H1 (cell line): ENCODE results near the gene LIG3. TPM values are rescaled to one million over a fixed set of nuclear protein-coding genes. Genes with fewer than 3 reads are reported as not detected.

Source experiments
- CTCF ChIA-PET: fragments of 300-600 bp; sonication (Branson Sonifier 250); formaldehyde crosslinking; loops from one replicate; lab custom pipeline; 2021; ENCODE audit not compliant: partially characterized antibody; lab: Charles Lee
- POLR2A ChIA-PET: fragments of 300-600 bp; sonication (Branson Sonifier 250); formaldehyde crosslinking; loops from one replicate; lab custom pipeline; 2021; ENCODE audit warnings: inconsistent platforms; ENCODE audit not compliant: partially characterized antibody; lab: Charles Lee
- DNase-seq, 2 experiments: peaks; one replicate each; pipeline versions ENCODE4 v3.0.0 to v3.0.0-alpha.2; 2010 to 2022; ENCODE audit warnings: low spot score in 2 of 2, low read depth in 1 of 2, mixed read lengths in 1 of 2
- FAIRE-seq: peaks from 2 replicates; lab custom pipeline; 2011; peaks lifted over from hg19 to GRCh38; lab: Jason Lieb, UNC
- H2AFZ ChIP-seq: 2 replicates; pipeline ENCODE4 v1.8.1; 2012; ENCODE audit warnings: low read length, inconsistent platforms
- H2AK5ac ChIP-seq: 2 replicates; pipeline ENCODE4 v1.6.1; 2013; ENCODE audit warnings: low read depth, low read length
- H2BK120ac ChIP-seq: replicated peaks from 2 replicates; pipeline ENCODE3; 2013; ENCODE audit warnings: low read depth, low read length, inconsistent platforms
- H2BK12ac ChIP-seq: 2 replicates; pipeline ENCODE4 v1.6.1; 2013; ENCODE audit warnings: low read depth, low read length
- H2BK15ac ChIP-seq: 2 replicates; pipeline ENCODE4 v1.6.1; 2013; ENCODE audit warnings: low read length
- H2BK20ac ChIP-seq: 2 replicates; pipeline ENCODE4 v1.6.1; 2013; ENCODE audit warnings: low read length
- H2BK5ac ChIP-seq: 2 replicates; pipeline ENCODE4 v1.6.1; 2013; ENCODE audit warnings: low read depth, low read length
- H3K14ac ChIP-seq: 2 replicates; pipeline ENCODE4 v1.6.1; 2013; ENCODE audit warnings: inconsistent platforms; ENCODE audit not compliant: insufficient read length
- H3K18ac ChIP-seq: 2 replicates; pipeline ENCODE4 v1.6.1; 2013; ENCODE audit warnings: low read length; ENCODE audit errors: extremely low read depth
- H3K23ac ChIP-seq: 2 replicates; pipeline ENCODE4 v1.6.1; 2013; ENCODE audit warnings: inconsistent platforms; ENCODE audit not compliant: insufficient read length
- H3K23me2 ChIP-seq: 2 replicates; pipeline ENCODE4 v1.6.1; 2013; ENCODE audit warnings: low read depth, low read length
- H3K27ac ChIP-seq: 2 replicates; pipeline ENCODE4 v1.6.1; 2011; ENCODE audit warnings: low read depth, low read length, inconsistent platforms
- H3K27me3 ChIP-seq, 4 experiments: replicated peaks in 1 of 4; 1 replicate in 1 of 4; 2 replicates in 3 of 4; pipeline versions ENCODE4 v1.6.1 to v1.8.1; 2011 to 2013; ENCODE audit warnings: low read length in 3 of 4, mild to moderate bottlenecking in 3 of 4, inconsistent platforms in 2 of 4, mixed read lengths in 2 of 4, moderate library complexity in 1 of 4; ENCODE audit not compliant: control insufficient read depth in 3 of 4, insufficient read depth in 3 of 4; ENCODE audit errors: extremely low read depth in 1 of 4
- H3K36me3 ChIP-seq, 4 experiments: 2 replicates each; pipeline versions ENCODE4 v1.6.1 to v1.8.1; 2011 to 2013; ENCODE audit warnings: mild to moderate bottlenecking in 4 of 4, low read length in 3 of 4, moderate library complexity in 2 of 4, control low read depth in 1 of 4, inconsistent platforms in 1 of 4; ENCODE audit not compliant: insufficient read depth in 4 of 4, control insufficient read depth in 2 of 4
- H3K4ac ChIP-seq: replicated peaks from 2 replicates; pipeline ENCODE3; 2013; ENCODE audit warnings: low read length, low read depth, mixed read lengths, inconsistent platforms; ENCODE audit not compliant: insufficient read length
- H3K4me1 ChIP-seq, 4 experiments: replicated peaks in 1 of 4; 1 replicate in 1 of 4; 2 replicates in 3 of 4; pipeline versions ENCODE4 v1.6.1 to v1.8.1; 2011 to 2013; ENCODE audit warnings: low read length in 3 of 4, inconsistent platforms in 2 of 4, mixed read lengths in 1 of 4; ENCODE audit not compliant: insufficient read depth in 4 of 4, control insufficient read depth in 3 of 4
- H3K4me2 ChIP-seq, 2 experiments: 2 replicates each; pipeline versions ENCODE4 v1.6.1 to v1.8.1; 2011 to 2013; ENCODE audit warnings: low read depth in 2 of 2, low read length in 2 of 2, control low read depth in 1 of 2, inconsistent platforms in 1 of 2, mild to moderate bottlenecking in 1 of 2; ENCODE audit not compliant: insufficient read depth in 1 of 2
- H3K4me3 ChIP-seq, 4 experiments: fragments of 200-600, 300-600 bp in 1 of 4; sonication (generic), shearing (Covaris generic), sonication (Bioruptor Twin) in 1 of 4; 2 replicates each; pipeline versions ENCODE4 v1.5.1 to v1.8.1; 2011 to 2016; ENCODE audit warnings: low read length in 4 of 4, low read depth in 3 of 4, control low read depth in 2 of 4, inconsistent platforms in 2 of 4, mild to moderate bottlenecking in 2 of 4, mixed read lengths in 1 of 4, moderate library complexity in 1 of 4; ENCODE audit not compliant: insufficient read depth in 2 of 4; ENCODE audit errors: extremely low read depth in 1 of 4
- H3K56ac ChIP-seq: replicated peaks from 2 replicates; pipeline ENCODE3; 2013; ENCODE audit warnings: low read depth, mild to moderate bottlenecking, mixed read lengths, low read length, inconsistent platforms; ENCODE audit not compliant: insufficient read length
- H3K79me1 ChIP-seq: 2 replicates; pipeline ENCODE4 v1.6.1; 2013; ENCODE audit warnings: low read depth, low read length, control low read depth
- H3K79me2 ChIP-seq, 2 experiments: 2 replicates each; pipeline versions ENCODE4 v1.6.1 to v1.8.1; 2012 to 2013; ENCODE audit warnings: low read length in 2 of 2, mild to moderate bottlenecking in 2 of 2, inconsistent platforms in 1 of 2; ENCODE audit not compliant: insufficient read depth in 2 of 2, control insufficient read depth in 1 of 2
- H3K9ac ChIP-seq, 4 experiments: replicated peaks in 1 of 4; 1 replicate in 1 of 4; 2 replicates in 3 of 4; pipeline versions ENCODE4 v1.6.1 to v1.8.1; 2011 to 2013; ENCODE audit warnings: low read depth in 3 of 4, low read length in 3 of 4, control low read depth in 2 of 4, mild to moderate bottlenecking in 2 of 4, moderate library complexity in 2 of 4, inconsistent platforms in 1 of 4; ENCODE audit errors: extremely low read depth in 1 of 4
- H3K9me3 ChIP-seq, 2 experiments: 2 replicates each; pipeline versions ENCODE4 v1.6.1 to v1.8.1; 2012 to 2013; ENCODE audit warnings: mild to moderate bottlenecking in 2 of 2, moderate library complexity in 2 of 2, control low read depth in 1 of 2, inconsistent platforms in 1 of 2, low read depth in 1 of 2, low read length in 1 of 2, mixed read lengths in 1 of 2; ENCODE audit not compliant: insufficient read depth in 2 of 2
- H4K20me1 ChIP-seq, 2 experiments: replicated peaks in 1 of 2; 2 replicates each; pipeline versions ENCODE3 to v1.8.1; 2011 to 2013; ENCODE audit warnings: inconsistent platforms in 2 of 2, low read length in 2 of 2, mild to moderate bottlenecking in 1 of 2; ENCODE audit not compliant: insufficient read depth in 2 of 2, control insufficient read depth in 1 of 2
- H4K5ac ChIP-seq: 2 replicates; pipeline ENCODE4 v1.6.1; 2013; ENCODE audit warnings: low read length, low read depth, mixed read lengths, inconsistent platforms; ENCODE audit not compliant: insufficient read length
- H4K8ac ChIP-seq: 2 replicates; pipeline ENCODE4 v1.8.0; 2013; ENCODE audit warnings: mild to moderate bottlenecking, moderate library complexity, low read length, inconsistent platforms; ENCODE audit not compliant: insufficient read depth; ENCODE audit errors: extremely low read depth
- H4K91ac ChIP-seq: replicated peaks from 2 replicates; pipeline ENCODE3; 2013; ENCODE audit warnings: low read length, mixed read lengths, inconsistent platforms; ENCODE audit not compliant: insufficient read length
- BCL11A ChIP-seq, 2 experiments: IDR thresholded peaks; one replicate each; pipeline ENCODE4 v1.6.1; 2011; ENCODE audit warnings: low read depth in 2 of 2, low read length in 2 of 2, mild to moderate bottlenecking in 2 of 2
- MAFK ChIP-seq: IDR thresholded peaks from 2 replicates; pipeline ENCODE4 v1.6.1; 2012; ENCODE audit warnings: low read depth, mild to moderate bottlenecking, improper control_type of control experiment, low read length
- RFX5 ChIP-seq: IDR thresholded peaks from 2 replicates; pipeline ENCODE4 v1.6.1; 2011; ENCODE audit warnings: low read depth, low read length, improper control_type of control experiment, borderline replicate concordance
- RXRA ChIP-seq: IDR thresholded peaks from 2 replicates; pipeline ENCODE4 v1.6.1; 2011; ENCODE audit warnings: low read depth, mild to moderate bottlenecking, low read length, moderate library complexity; ENCODE audit not compliant: insufficient read depth
- WGBS, 2 experiments: shearing (Covaris generic) in 1 of 2; methylation state at CpG; one replicate each; pipeline versions ENCODE4 v1.1.6 to v1.1.7; 2013 to 2015; ENCODE audit warnings: low lambda C conversion rate in 2 of 2, mixed read lengths in 2 of 2, inconsistent platforms in 1 of 2, low coverage in 1 of 2, missing lambda C conversion rate in 1 of 2; ENCODE audit not compliant: insufficient replicate concordance in 2 of 2, insufficient coverage in 1 of 2, insufficient read length in 1 of 2; ENCODE audit errors: extremely low coverage in 1 of 2, missing lambda C conversion rate in 1 of 2; 5-methylcytosine and 5-hydroxymethylcytosine counted together
- polyA plus RNA-seq, 7 experiments: library from polyadenylated mRNA; depleted of rRNA in 3 of 7; stranded (reverse) in 5 of 7; unstranded in 2 of 7; fragments of >200 nt in 5 of 7; fragments of 200-250 nt in 2 of 7; gene quantifications; 1 replicate in 5 of 7; 2 replicates in 1 of 7; 4 replicates in 1 of 7; pipeline versions ENCODE4 v1.2.1 to v1.2.3, GENCODE V29; 2011 to 2013; ENCODE audit warnings: missing spikeins in 2 of 7, mixed read lengths in 2 of 7
- total RNA-seq: library from RNA; stranded (reverse); fragmentation: NEBNext Ultra II Directional; extraction: Animal tissue kit (Norgen Biotek cat#: 25700); gene quantifications from 2 replicates; pipeline ENCODE4 v1.2.1, GENCODE V29; 2021
- TF ChIP-seq, protein P1 (sequence below), 3 experiments: IDR thresholded peaks; 1 replicate in 2 of 3; 2 replicates in 1 of 3; pipeline versions ENCODE4 v1.5.1 to v1.6.1; 2011; ENCODE audit warnings: low read length in 3 of 3, mild to moderate bottlenecking in 3 of 3, inconsistent platforms in 2 of 3, low read depth in 1 of 3, moderate library complexity in 1 of 3; ENCODE audit not compliant: insufficient read depth in 1 of 3; ENCODE audit errors: control extremely low read depth in 1 of 3

LIG3 gene
- total and polyA plus RNA-seq, 2 of the 8 experiments (the other 6 are each of a cell fraction or from before 2014, with no cell fraction given) = 63.6 to 89.3 TPM

DNA sequence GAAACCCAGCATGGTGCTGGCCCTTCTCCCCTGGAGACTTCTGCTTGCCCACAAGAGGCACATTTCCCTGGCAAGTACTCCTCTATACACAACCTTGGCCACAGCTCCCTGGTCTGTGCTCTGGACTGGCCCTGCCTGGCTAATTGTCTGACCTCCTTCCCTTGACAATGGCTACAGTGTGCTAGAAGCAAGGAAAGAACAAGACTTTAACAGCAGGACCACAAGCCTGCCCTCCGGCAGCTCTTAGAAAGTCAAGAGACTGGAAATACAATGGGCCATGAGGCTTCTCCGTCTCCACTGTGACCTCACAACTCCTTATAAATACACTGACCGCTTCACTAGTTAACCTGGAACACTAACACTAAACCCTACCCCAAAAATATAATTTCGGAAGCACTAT is 36.7 kb downstream of the LIG3 start:
- Histone ChIP-seq H2BK12ac (no peak overlapping the region), H2AK5ac (no peak overlapping the region), H3K79me1 (no peaks in the 10 kb centered on the region), H3K18ac (no peak overlapping the region), H3K4me1 (peaks cover 0 to 2% (median 0%) of the 10 kb centered on the region in 4 experiments; a peak in 1 of 7 replicates), H4K91ac (no peak overlapping the region), H3K23me2 (no peaks in the 10 kb centered on the region), H3K4me2 (no peak overlapping the region), H3K79me2 (no peaks in the 10 kb centered on the region), H3K4ac (no peak overlapping the region), H3K9me3 (no peaks in the 10 kb centered on the region), H3K36me3 (peaks cover 0 to 10% (median 1%) of the 10 kb centered on the region in 4 experiments; a peak in 3 of 8 replicates), H3K14ac (no peak overlapping the region), H3K9ac (no peak overlapping the region), H3K27ac (no peak overlapping the region), H2BK20ac (no peak overlapping the region), H2AFZ (no peak overlapping the region), H4K5ac (no peak overlapping the region), H2BK120ac (no peak overlapping the region), H4K20me1 (peaks cover 0 to 1% of the 10 kb centered on the region in 2 experiments), H4K8ac (peak overlapping the region; percentile 51; the same call in 1 of the 2 replicates), H3K56ac (no peak overlapping the region), H3K27me3 (no peaks in the 10 kb centered on the region), H2BK15ac (no peak overlapping the region), H2BK5ac (no peak overlapping the region), H3K23ac (no peak overlapping the region), H3K4me3 (no peak overlapping the region)
- CTCF ChIA-PET = interaction anchor here (1.2 kb wide), 1 partner anchor 73 kb away, joined by 5 read pairs; no protein-coding TSS in a partner anchor
- POLR2A ChIA-PET = interaction anchor here (0.7 to 3.3 kb wide), 3 partner anchors 9 to 102 kb away, joined by 3 to 16 read pairs (median 4); partner anchors contain the start of gene RAD51D
- no peak for FAIRE-seq
- DNase-seq = no peak
- WGBS, 2 experiments = 87 to 100% methylated on average over 1 to 4 of the region's 4 CpGs
- TF ChIP-seq RXRA (no peak), RFX5 (no peak), BCL11A (IDR thresholded peaks at IDR 0.05; ENCODE audit: low read depth in 2 of 2, low read length in 2 of 2) (no peak), MAFK (no peak)
- TF ChIP-seq, protein P1, sequence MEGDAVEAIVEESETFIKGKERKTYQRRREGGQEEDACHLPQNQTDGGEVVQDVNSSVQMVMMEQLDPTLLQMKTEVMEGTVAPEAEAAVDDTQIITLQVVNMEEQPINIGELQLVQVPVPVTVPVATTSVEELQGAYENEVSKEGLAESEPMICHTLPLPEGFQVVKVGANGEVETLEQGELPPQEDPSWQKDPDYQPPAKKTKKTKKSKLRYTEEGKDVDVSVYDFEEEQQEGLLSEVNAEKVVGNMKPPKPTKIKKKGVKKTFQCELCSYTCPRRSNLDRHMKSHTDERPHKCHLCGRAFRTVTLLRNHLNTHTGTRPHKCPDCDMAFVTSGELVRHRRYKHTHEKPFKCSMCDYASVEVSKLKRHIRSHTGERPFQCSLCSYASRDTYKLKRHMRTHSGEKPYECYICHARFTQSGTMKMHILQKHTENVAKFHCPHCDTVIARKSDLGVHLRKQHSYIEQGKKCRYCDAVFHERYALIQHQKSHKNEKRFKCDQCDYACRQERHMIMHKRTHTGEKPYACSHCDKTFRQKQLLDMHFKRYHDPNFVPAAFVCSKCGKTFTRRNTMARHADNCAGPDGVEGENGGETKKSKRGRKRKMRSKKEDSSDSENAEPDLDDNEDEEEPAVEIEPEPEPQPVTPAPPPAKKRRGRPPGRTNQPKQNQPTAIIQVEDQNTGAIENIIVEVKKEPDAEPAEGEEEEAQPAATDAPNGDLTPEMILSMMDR (IDR thresholded peaks at IDR 0.05; ENCODE audit: control extremely low read depth in 1 of 3, insufficient read depth in 1 of 3, low read depth in 1 of 3, low read length in 3 of 3) = no peak
